ENCODE data around the gene GPR107.

Gene GPR107

DNA sequence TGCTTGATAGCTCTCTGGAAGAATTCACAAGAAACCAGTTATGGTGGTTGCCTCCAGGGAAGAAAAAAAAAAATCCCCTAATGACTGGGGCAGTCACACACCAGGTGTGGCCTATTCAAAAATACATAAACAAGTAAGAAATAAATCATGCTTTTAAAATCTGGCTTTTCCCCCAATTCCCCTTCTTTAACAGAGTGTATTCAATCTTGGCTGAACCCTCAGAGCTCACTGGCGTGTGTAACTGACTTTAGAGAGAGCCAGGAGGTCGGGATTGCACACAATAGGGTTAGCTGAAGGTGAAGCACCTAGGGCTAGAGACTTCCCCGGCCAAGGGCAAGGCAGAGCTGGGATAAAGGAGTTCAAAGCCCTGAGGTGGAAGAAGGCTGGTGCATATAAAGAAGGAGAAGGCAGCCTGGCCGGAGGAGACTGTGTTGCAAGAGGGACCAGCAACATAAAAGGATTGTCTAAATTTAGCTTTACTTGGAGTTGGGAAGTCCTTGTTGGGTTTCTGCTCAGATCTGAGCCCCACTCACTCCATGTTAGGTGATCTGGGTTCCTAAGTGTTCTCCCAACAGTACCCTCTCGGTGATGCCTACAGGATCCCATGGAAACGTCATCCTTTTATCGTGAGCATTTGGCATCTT is 30.4 kb upstream of the GPR107 start:
- TF ChIP-seq, protein P1, sequence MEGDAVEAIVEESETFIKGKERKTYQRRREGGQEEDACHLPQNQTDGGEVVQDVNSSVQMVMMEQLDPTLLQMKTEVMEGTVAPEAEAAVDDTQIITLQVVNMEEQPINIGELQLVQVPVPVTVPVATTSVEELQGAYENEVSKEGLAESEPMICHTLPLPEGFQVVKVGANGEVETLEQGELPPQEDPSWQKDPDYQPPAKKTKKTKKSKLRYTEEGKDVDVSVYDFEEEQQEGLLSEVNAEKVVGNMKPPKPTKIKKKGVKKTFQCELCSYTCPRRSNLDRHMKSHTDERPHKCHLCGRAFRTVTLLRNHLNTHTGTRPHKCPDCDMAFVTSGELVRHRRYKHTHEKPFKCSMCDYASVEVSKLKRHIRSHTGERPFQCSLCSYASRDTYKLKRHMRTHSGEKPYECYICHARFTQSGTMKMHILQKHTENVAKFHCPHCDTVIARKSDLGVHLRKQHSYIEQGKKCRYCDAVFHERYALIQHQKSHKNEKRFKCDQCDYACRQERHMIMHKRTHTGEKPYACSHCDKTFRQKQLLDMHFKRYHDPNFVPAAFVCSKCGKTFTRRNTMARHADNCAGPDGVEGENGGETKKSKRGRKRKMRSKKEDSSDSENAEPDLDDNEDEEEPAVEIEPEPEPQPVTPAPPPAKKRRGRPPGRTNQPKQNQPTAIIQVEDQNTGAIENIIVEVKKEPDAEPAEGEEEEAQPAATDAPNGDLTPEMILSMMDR (IDR thresholded peaks at IDR 0.05; ENCODE audit: borderline replicate concordance, control extremely low read depth, extremely low read depth, insufficient read depth, missing control alignments), result no peak
- in situ Hi-C loops (cut with MboI; ENCODE audit: low sequenced_read_pairs, unreplicated experiment), result no loop called here
- no peak for DNase-seq (ENCODE audit: low spot score)

DNA sequence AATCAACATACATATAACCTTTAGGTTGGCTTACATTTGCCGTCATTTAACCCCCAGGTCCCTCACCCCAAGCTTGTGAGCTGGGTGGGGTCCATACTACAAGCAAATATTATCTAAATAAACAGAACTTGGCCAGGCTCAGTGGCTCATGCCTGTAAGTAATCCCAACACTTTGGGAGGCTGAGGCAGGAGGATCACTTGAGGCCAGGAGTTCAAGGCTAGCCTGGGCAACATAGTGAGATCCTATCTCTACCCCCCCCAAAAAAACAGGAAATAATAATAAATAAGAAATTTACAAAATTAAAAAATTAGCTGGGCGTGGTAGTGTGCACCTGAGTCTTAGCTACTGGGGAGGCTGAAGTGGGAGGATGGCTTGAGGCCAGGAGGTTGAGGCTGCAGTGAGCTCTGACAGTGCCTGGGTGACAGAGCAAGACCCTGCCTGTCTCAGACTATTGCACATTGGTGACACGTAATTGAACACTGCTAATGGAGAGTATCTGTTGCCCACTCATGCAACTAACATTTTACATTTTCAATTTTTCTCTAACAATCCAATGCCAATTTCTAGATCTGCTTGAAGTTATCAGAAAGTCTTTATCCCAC is 29.6 kb upstream of the GPR107 start:
- DNase-seq (ENCODE audit: low spot score), result no peak
- in situ Hi-C loops (cut with MboI; ENCODE audit: low sequenced_read_pairs, unreplicated experiment), result no loop called here
- TF ChIP-seq, protein P1 (IDR thresholded peaks at IDR 0.05; ENCODE audit: borderline replicate concordance, control extremely low read depth, extremely low read depth, insufficient read depth, missing control alignments), result no peak

DNA sequence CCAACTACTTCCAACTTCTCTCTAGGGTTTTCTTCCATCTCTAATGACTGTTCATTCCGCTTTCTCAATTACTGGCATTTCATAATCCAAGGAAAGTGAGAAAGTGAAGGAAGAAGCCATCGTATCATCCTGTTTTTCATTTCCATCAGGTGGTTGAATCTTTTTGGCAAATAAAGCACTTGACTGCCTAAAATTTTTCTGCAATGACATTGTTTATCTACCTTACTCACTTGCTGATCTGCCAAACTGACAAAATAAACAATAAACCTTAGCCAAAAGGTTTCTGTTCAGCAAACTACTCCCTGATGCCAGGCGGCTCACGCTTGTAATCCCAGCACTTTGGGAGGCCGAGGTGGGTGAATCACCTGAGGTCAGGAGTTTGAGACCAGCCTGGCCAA is 29.1 kb upstream of the GPR107 start:
- in situ Hi-C loops (cut with MboI; ENCODE audit: low sequenced_read_pairs, unreplicated experiment), result no loop called here
- DNase-seq (ENCODE audit: low spot score), result no peak
- TF ChIP-seq, protein P1 (IDR thresholded peaks at IDR 0.05; ENCODE audit: borderline replicate concordance, control extremely low read depth, extremely low read depth, insufficient read depth, missing control alignments), result no peak

DNA sequence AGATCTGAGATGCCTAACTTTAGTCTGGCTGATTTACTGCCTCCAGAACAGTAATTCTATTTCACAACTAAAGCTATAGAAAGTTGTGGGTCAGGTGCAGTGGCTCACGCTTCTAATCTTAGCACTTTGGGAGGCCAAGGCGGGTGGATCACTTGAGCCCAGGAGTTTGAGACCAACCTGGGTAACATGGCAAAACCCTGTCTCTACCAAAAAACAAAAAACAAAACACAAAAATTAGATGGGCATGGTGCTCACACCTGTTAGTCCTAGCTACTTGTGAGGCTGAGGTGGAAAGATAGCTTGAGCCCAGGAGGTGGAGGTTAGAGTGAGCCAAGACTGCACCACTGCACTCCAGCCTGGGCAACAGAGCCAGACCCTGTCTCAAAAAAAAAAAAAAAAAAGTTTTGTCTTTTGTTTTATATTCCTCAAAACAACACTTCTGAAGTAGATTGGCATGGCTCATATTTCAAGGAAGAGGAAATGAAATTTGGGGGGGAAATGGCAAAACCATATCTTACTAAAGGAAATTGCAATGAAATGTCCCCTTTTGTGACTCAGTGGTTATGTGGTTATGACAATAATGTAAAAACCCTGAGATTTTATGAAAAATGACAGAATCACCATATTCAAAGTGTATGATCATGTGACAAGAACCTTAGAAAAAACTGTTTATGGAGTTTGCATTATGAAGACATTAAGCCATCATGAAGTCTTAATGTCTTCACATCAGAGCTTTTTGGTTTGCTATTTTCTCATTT is 26.9 kb upstream of the GPR107 start:
- DNase-seq (ENCODE audit: low spot score), result no peak
- TF ChIP-seq, protein P1 (IDR thresholded peaks at IDR 0.05; ENCODE audit: borderline replicate concordance, control extremely low read depth, extremely low read depth, insufficient read depth, missing control alignments), result no peak
- in situ Hi-C loops (cut with MboI; ENCODE audit: low sequenced_read_pairs, unreplicated experiment), result no loop called here

DNA sequence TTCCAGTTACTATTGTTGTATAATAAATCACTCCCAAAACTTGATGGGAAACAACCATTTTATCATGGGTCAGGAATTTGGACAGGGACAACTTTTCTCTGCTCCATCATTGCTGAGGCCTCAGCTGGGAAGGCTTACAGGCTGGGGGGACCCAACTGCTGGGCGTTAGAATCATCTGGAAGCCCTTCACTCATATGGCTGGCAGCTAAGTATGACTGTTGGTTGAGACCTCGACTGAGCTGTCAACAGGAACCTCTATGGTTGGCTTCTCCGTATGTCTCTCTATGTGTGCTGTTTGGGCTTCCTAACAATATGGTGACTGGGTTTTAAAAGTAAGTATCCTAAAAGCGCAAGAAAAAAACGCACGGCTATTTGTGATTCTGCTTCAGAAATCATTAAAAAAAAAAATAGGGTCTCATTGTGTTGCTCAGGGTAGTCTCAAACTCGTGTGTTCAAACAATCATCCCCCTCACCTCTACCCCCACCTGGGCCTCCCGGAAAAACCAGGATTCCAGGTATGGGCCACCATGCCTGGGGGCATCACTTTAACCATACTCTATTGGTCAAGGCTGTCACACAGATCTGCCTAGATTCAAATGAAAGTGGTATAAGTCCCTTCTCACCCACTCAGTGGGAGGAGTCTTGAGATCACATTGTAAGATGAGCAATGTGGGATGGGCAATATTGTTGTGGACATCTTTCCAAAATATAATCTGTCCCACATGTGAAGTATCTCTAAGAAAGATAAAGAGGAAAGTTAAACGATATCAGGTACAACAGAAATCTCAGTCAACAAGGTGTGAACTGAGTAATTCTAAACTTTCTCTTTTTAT is 26.0 kb upstream of the GPR107 start:
- DNase-seq (ENCODE audit: low spot score), result no peak
- in situ Hi-C loops (cut with MboI; ENCODE audit: low sequenced_read_pairs, unreplicated experiment), result no loop called here

More for the DNA sequence above, 26.0 kb upstream of the GPR107 start:
- TF ChIP-seq, protein P1 (IDR thresholded peaks at IDR 0.05; ENCODE audit: borderline replicate concordance, control extremely low read depth, extremely low read depth, insufficient read depth, missing control alignments), result no peak

Data from GM13976 (cell line).